HG03575 (cell line): ENCODE measurements around the gene SGPL1.
"Not testable (repeated sequence)": the region's sequence is repeated elsewhere in the genome, so short reads cannot be mapped to it uniquely, and the experiment has no call there.

Source experiments
- ATAC-seq: cut with Tn5 transposase; IDR thresholded peaks from one replicate; pipeline ENCODE4 v1.9.1; 2021; ENCODE audit not compliant: unreplicated experiment, insufficient number of reproducible peaks, low FRiP score; ENCODE audit errors: extremely low read depth

SGPL1 gene

GRCh38 chr10:70815504-70816219, at the start of gene SGPL1:
TSS of gene SGPL1 (plus strand) at chr10:70815948. CDS start at chr10:70816854, 906 bp downstream.
- ATAC-seq = no peak

- ATAC-seq = not testable (repeated sequence)
Measured at GRCh38 chr10:70768026-70768685, 47.6 kb upstream of the SGPL1 start.

GRCh38 chr10:70769121-70769520, 46.6 kb upstream of the SGPL1 start:
- ATAC-seq = no peak

- ATAC-seq = no peak
Measured at GRCh38 chr10:70770001-70770400, 45.7 kb upstream of the SGPL1 start.

- ATAC-seq = not testable (repeated sequence)
Measured at GRCh38 chr10:70770516-70770915, 45.2 kb upstream of the SGPL1 start.

GRCh38 chr10:70771311-70772194, 44.2 kb upstream of the SGPL1 start:
- ATAC-seq = no peak

GRCh38 chr10:70772627-70773026, 43.1 kb upstream of the SGPL1 start:
- no peak for ATAC-seq

- ATAC-seq = no peak
Measured at GRCh38 chr10:70773461-70773860, 42.3 kb upstream of the SGPL1 start.

- ATAC-seq = no peak
Measured at GRCh38 chr10:70773965-70774809, 41.6 kb upstream of the SGPL1 start.

- ATAC-seq = no peak
Measured at GRCh38 chr10:70774810-70775678, 40.7 kb upstream of the SGPL1 start.

- ATAC-seq = no peak
Measured at GRCh38 chr10:70775679-70776454, 39.9 kb upstream of the SGPL1 start.

- ATAC-seq = no peak
Measured at GRCh38 chr10:70776455-70777005, 39.2 kb upstream of the SGPL1 start.

- ATAC-seq = no peak
Measured at GRCh38 chr10:70777063-70777875, 38.5 kb upstream of the SGPL1 start.

GRCh38 chr10:70778267-70778924, 37.4 kb upstream of the SGPL1 start:
- ATAC-seq = no peak

GRCh38 chr10:70779088-70779487, 36.7 kb upstream of the SGPL1 start:
- no peak for ATAC-seq
